ENCODE measurements around the gene EPHA4.

DNA sequence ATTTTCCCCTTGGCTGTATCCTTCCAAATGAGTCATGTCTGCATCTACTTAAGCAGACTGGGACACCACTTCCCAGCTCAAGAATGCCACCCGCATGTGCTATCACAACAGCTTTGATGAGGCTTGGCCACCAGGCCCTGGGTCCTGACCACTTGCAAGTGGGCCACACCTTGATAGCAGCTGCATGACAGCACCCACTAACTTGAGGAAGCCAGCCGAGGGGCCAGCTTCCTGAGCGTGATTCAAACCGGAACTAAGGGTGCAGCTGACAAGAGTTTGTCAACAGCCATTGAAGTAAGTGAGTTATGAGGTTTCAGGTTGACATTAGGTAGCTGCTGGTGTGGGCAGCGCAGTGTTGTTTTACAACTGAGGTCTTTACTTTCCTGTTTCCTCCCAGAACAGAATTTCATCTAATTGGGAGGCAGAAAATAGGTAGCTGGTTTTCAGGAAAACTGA, 54.4 kb downstream of the EPHA4 start:
- TF ChIP-seq, protein P1, sequence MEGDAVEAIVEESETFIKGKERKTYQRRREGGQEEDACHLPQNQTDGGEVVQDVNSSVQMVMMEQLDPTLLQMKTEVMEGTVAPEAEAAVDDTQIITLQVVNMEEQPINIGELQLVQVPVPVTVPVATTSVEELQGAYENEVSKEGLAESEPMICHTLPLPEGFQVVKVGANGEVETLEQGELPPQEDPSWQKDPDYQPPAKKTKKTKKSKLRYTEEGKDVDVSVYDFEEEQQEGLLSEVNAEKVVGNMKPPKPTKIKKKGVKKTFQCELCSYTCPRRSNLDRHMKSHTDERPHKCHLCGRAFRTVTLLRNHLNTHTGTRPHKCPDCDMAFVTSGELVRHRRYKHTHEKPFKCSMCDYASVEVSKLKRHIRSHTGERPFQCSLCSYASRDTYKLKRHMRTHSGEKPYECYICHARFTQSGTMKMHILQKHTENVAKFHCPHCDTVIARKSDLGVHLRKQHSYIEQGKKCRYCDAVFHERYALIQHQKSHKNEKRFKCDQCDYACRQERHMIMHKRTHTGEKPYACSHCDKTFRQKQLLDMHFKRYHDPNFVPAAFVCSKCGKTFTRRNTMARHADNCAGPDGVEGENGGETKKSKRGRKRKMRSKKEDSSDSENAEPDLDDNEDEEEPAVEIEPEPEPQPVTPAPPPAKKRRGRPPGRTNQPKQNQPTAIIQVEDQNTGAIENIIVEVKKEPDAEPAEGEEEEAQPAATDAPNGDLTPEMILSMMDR (IDR thresholded peaks at IDR 0.05): no peak
- TF ChIP-seq POLR2AphosphoS5 (IDR thresholded peaks at IDR 0.05) (no peak), POLR2A (IDR thresholded peaks at IDR 0.05) (no peak)

Measured in prostate gland (tissue), 2 donors.